ENCODE data around the gene LRRC1.

The LRRC1 gene

GRCh38 chr6:53916804-53917463 lies 122.1 kb downstream of the LRRC1 start:
- TF ChIP-seq ZFX (IDR thresholded peaks at IDR 0.05) (no peak), CTCF (conservative IDR thresholded peaks at IDR 0.05) (no peak)
- no peak overlapping the region for H3K27ac ChIP-seq

GRCh38 chr6:53917464-53917842 lies 122.6 kb downstream of the LRRC1 start:
- no peak for TF ChIP-seq CTCF (conservative IDR thresholded peaks at IDR 0.05)
- no peak for TF ChIP-seq ZFX (IDR thresholded peaks at IDR 0.05)
- no peak overlapping the region for H3K27ac ChIP-seq

GRCh38 chr6:53918854-53919510 lies 124.2 kb downstream of the LRRC1 start:
- H3K27ac ChIP-seq, result no peak overlapping the region
- no peak for TF ChIP-seq CTCF (conservative IDR thresholded peaks at IDR 0.05)
- no peak for TF ChIP-seq ZFX (IDR thresholded peaks at IDR 0.05)

GRCh38 chr6:53919881-53920360 lies 125.1 kb downstream of the LRRC1 start:
- no peak overlapping the region for H3K27ac ChIP-seq
- no peak for TF ChIP-seq ZFX (IDR thresholded peaks at IDR 0.05)
- no peak for TF ChIP-seq CTCF (conservative IDR thresholded peaks at IDR 0.05)

GRCh38 chr6:53920881-53921280 lies 126.1 kb downstream of the LRRC1 start:
- no peak overlapping the region for H3K27ac ChIP-seq
- TF ChIP-seq ZFX (IDR thresholded peaks at IDR 0.05), result no peak
- TF ChIP-seq CTCF (conservative IDR thresholded peaks at IDR 0.05), result no peak

GRCh38 chr6:53921639-53922038 lies 126.8 kb downstream of the LRRC1 start:
- TF ChIP-seq CTCF (conservative IDR thresholded peaks at IDR 0.05) (no peak), ZFX (IDR thresholded peaks at IDR 0.05) (no peak)
- H3K27ac ChIP-seq, result no peak overlapping the region

- TF ChIP-seq CTCF (conservative IDR thresholded peaks at IDR 0.05), result no peak
- TF ChIP-seq ZFX (IDR thresholded peaks at IDR 0.05), result no peak
- H3K27ac ChIP-seq, result no peak overlapping the region
Observed at GRCh38 chr6:53922539-53922981, 127.8 kb downstream of the LRRC1 start.

All from C4-2B (cell line).